ENCODE measurements around the gene AGO1. TPM values are rescaled to one million over a fixed set of nuclear protein-coding genes. Genes with fewer than 3 reads are reported as not detected.
"Not testable (repeated sequence)": the region's sequence is repeated elsewhere in the genome, so short reads cannot be mapped to it uniquely, and the experiment has no call there.

Gene AGO1
- total RNA-seq, 1 experiment from 2014 or later = 36.2 TPM

- no peaks in the 10 kb centered on the region for H3K9me3 ChIP-seq (ENCODE audit: control insufficient read depth in 1 of 2, insufficient read depth in 1 of 2, low read depth in 1 of 2, low read length in 2 of 2)
- no peak overlapping the region for H3K9ac ChIP-seq (ENCODE audit: low read length)
- ATAC-seq = no peak
- no peak overlapping the region for H3K4me2 ChIP-seq (ENCODE audit: low read length)
- intact Hi-C loops (cut with micrococcal nuclease) = no loop called here
- no peaks in the 10 kb centered on the region for H3K9me2 ChIP-seq (ENCODE audit: insufficient read depth)
- POLR2A ChIA-PET = no interaction called here
- H3K27me3 ChIP-seq (ENCODE audit: insufficient read depth, low read length) = no peaks in the 10 kb centered on the region
- no peak overlapping the region for H2AFZ ChIP-seq (ENCODE audit: low read depth, low read length, poor library complexity, severe bottlenecking)
- no peaks in the 10 kb centered on the region for H3K79me2 ChIP-seq (ENCODE audit: insufficient read depth, low read length)
- RAD21 ChIA-PET (ENCODE audit: low non-redundant PET in 1 of 2, low total read pairs in 2 of 2, uncharacterized antibody in 2 of 2, unreplicated experiment in 2 of 2) = no interaction called here
- no peaks in the 10 kb centered on the region for H4K20me1 ChIP-seq (ENCODE audit: insufficient read depth)
- CTCF ChIA-PET = no interaction called here
- TF ChIP-seq EZH2 (IDR thresholded peaks at IDR 0.05) = no peak
- no peak for TF ChIP-seq TCF7L2 (IDR thresholded peaks at IDR 0.05; ENCODE audit: borderline replicate concordance, extremely low read depth, insufficient read depth, insufficient read length)
- no peak for TF ChIP-seq JUND (IDR thresholded peaks at IDR 0.05)
- no peak for TF ChIP-seq CTCF (IDR thresholded peaks at IDR 0.05 in 2 of 3, conservative IDR thresholded peaks at IDR 0.05 in 1 of 3; ENCODE audit: borderline replicate concordance in 1 of 3, insufficient read depth in 1 of 3, low read depth in 2 of 3, low read length in 2 of 3)
- no TSS peak for BruUV-seq (replicated peaks)
- no peak overlapping the region for H3K4me3 ChIP-seq (replicated peaks in 1 of 2; ENCODE audit: low read depth in 1 of 2, low read length in 2 of 2)
- no peak for DNase-seq (ENCODE audit: low read depth, low spot score)
- H3K27ac ChIP-seq (ENCODE audit: low read depth, low read length) = no peak overlapping the region
- no peaks in the 10 kb centered on the region for H3K4me1 ChIP-seq (ENCODE audit: control insufficient read depth in 1 of 2, insufficient read depth in 2 of 2, low read length in 2 of 2)
- H3K36me3 ChIP-seq (ENCODE audit: control insufficient read depth in 1 of 2, insufficient read depth in 2 of 2, low read length in 2 of 2) = no peaks in the 10 kb centered on the region
These were observed 16.0 kb upstream of the AGO1 start for GRCh38 chr1:35866991-35867390.

GRCh38 chr1:35869245-35869950, 13.6 kb upstream of the AGO1 start:
- RAD21 ChIA-PET (ENCODE audit: low non-redundant PET in 1 of 2, low total read pairs in 2 of 2, uncharacterized antibody in 2 of 2, unreplicated experiment in 2 of 2); H3K9ac ChIP-seq (ENCODE audit: low read length); H2AFZ ChIP-seq (ENCODE audit: low read depth, low read length, poor library complexity, severe bottlenecking); POLR2A ChIA-PET; H3K4me2 ChIP-seq (ENCODE audit: low read length); H3K4me3 ChIP-seq (replicated peaks in 1 of 2; ENCODE audit: low read depth in 1 of 2, low read length in 2 of 2); DNase-seq (ENCODE audit: low read depth, low spot score); H3K4me1 ChIP-seq (ENCODE audit: control insufficient read depth in 1 of 2, insufficient read depth in 2 of 2, low read length in 2 of 2); H3K9me2 ChIP-seq (ENCODE audit: insufficient read depth); H3K27ac ChIP-seq (ENCODE audit: low read depth, low read length); H3K36me3 ChIP-seq (ENCODE audit: control insufficient read depth in 1 of 2, insufficient read depth in 2 of 2, low read length in 2 of 2); intact Hi-C loops (cut with micrococcal nuclease); H3K79me2 ChIP-seq (ENCODE audit: insufficient read depth, low read length); H3K9me3 ChIP-seq (ENCODE audit: control insufficient read depth in 1 of 2, insufficient read depth in 1 of 2, low read depth in 1 of 2, low read length in 2 of 2); H3K27me3 ChIP-seq (ENCODE audit: insufficient read depth, low read length); H4K20me1 ChIP-seq (ENCODE audit: insufficient read depth); BruUV-seq (replicated peaks): not testable (repeated sequence)
- CTCF ChIA-PET = interaction anchor here (1.5 kb wide), 1 partner anchor 14 kb away, joined by 4 read pairs; the partner anchor contains the start of gene AGO1
- 0 out of 2 replicates have a peak, but pooled peaks have one; percentile 46 for ATAC-seq

All from HCT116 (cell line).